Kidney glomerular epithelial cell (primary cell): ENCODE data around the gene TANC1.

Experiments used
- DNase-seq: peaks from one replicate; lab custom pipeline; 2025; lab: John Stamatoyannopoulos, UW

TANC1 gene

DNA sequence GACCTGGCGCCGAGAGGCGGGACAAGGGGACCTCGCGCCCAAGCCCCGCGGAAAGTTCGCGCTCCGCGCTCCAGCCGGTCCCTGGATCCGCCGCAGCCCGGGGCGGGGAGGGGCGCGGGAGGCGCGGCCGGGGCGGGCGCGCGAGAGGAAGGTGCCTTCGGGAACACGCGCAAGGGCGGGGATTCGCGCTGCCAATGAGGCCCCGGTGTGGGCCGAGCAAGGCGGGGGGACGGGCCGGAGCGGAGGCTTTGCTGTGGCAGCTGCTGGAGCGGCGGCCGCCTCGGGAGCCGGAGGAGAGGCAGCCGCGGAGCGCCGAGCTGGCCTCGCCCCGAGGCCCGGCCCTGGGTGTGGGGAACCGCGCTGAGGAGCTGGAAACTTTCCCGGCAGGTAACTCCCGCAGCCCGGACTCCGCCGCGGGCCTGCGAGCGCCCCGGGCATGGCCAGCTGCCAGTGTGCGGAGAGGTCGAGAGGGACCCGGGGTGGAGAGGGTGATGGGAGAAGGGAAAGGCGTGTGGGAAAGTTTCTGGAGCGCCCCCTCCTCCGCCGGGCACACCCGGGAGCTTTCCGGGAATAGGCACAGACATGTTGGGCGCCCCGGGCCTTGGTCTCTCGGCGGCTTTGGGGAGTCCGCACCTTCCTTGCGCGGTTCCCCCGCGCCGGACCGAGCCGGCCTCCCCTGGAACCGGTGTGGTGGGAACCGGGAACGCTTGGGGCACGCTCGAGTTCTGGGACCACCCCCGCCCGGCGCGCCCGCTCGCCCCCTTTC is at the start of gene TANC1:
Gene TANC1 (plus strand): TSS at position 245 of the 766 bp plus-strand sequence. CDS start 97,271 bp downstream, outside the sequence.
- peak; percentile 85 for DNase-seq

DNA sequence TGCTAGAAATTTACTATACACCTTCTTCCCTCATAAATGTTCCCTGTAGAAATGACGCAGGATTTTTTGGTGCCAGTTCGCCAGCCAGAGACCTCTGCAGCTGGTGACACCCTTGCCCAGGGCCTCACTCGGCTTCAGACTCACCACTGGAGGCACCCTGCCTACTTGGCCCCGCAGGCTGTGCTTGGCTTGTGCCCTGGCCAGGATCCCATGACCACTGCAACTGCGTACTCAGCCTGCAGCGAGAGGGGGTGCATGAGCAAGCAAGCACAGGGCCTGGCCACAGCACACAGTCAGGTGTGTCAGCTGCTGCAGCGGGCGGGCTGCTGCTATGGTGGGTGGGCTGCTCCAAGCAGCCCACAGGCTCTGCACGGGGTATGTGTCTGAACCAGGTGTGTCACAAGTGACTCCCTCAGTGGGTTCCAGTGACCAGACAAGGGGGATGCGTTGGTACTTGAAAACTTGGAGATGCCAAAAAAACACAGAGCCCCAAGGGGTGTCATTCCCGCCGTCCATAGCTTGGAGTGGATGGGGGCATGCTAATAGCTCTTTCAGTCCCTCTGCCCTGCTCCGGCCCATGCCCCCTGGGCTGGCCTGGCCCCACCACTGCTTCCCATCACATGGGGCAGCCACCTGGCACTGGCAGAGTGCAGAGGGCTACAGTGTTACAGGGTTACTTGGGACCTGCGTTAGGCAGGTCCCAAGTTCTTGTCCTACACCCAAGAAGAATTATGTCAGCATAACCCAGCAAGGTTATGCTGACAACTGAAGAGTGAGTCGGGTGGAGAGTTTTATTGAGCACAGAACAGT is 46.6 kb upstream of the TANC1 start:
- DNase-seq: no peak

DNA sequence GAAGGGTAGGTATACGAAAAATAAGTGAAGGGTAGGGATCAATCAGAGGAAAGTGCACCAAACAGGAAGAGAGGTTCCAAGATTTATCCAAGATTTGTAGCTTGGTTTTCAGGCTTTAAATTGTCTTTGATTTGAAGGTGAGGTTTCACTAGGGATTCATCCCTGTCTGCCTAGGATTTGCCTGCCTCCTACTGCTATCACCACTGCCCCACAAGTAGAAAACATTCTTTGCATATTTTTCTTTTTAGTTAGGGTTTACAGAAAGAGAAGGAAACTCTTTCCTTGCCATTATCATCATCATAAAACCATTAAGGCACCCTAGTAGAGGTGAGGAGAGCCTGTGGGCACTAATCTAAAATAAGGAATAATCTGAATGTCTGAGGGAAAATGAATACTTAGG is 45.8 kb upstream of the TANC1 start:
- no peak for DNase-seq

DNA sequence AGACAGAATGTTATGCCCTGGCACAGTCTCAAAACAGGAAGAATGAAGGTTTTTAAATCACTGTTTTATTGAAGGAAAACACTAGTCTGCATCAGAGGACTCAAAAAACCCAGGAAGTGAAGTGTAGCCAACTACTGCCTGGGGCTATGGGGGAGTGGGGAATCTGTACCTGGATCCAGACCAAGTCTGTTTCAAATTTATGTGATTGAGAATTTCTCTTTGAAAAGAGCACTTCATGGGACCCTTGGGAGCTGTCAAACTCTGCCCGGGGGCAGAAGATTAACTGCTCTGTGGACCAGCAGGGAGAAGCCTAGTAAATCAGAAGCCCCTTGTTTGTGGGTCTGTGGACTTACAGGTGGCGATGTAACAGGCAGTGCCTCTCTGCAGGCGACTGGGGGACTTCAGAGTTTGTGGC is 45.3 kb upstream of the TANC1 start:
- no peak for DNase-seq

DNA sequence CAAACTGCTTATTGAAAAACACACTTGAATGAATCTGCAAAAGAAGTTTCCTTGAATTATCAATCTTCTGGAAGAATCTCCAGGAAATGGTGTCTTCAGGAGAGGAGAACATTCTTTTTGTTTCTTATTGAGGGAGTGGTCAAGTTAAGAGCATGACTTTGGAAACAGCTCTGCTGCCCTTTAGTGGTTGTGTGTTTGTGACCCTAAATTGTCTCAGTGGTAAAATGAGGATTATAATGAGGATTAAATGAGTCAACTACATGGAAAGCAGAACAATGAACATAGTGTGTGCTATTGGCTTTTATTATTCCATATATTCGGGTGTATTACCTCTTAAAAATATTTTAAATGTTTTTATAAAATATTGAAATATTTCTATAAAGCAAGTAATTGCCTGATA is 44.8 kb upstream of the TANC1 start:
- DNase-seq: no peak

DNA sequence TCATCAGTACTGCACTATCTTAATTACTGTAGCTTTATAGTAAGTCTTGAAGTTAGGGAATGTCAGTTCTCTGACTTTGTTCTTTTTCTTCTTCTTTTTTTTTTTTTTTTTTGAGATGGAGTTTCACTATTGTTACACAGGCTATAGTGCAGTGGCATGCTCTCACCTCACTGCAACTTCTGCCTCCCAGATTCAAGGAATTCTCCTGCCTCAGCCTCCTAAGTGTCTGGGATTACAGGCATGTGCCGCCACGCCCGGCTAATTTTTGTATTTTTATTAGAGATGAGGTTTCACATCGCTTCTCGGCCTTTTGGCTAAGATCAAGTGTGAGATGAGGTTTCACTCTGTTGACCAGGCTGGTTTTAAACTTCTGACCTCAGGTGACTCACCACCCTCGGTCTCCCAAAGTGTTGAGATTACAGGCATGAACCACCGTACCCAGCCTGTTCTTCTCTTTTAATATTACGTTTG is 41.9 kb upstream of the TANC1 start:
- peak; percentile 80 for DNase-seq

DNA sequence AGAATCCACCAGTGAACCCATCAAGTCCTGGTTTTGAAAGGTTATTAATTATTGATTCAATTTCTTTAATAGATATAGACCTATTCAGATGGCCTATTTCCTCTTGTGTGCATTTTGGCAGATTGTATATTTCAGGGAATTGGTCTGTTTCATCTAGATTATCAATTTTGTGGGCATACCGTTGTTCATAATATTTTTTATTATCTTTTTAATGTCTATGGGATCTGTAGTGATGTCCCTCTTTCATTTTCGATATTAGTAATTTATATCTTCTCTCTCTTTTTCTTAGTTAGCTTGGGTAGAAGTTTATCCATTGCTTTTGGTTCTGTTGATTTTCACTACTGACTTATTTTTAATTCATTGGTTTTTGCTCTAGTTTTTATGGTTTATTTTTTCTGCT is 39.9 kb upstream of the TANC1 start:
- no peak for DNase-seq

DNA sequence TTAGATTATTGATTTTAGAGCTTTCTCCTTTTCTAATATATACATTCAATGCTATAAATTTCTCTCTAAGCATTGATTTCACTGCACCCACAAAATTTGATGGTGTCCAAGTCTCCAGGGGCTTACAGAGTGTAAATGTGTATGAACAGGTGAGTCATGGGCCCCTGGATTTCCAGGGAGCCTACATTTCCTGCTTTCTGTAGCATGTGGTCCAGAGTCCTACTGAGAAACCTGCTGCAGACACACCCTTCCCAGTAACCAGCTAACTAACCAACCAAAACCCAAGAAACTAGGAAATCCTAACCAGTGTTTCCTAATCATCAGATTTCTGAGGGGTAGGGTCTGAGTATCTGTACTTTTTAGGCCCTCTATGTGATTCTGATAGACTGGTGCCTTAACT is 39.5 kb upstream of the TANC1 start:
- DNase-seq: no peak

DNA sequence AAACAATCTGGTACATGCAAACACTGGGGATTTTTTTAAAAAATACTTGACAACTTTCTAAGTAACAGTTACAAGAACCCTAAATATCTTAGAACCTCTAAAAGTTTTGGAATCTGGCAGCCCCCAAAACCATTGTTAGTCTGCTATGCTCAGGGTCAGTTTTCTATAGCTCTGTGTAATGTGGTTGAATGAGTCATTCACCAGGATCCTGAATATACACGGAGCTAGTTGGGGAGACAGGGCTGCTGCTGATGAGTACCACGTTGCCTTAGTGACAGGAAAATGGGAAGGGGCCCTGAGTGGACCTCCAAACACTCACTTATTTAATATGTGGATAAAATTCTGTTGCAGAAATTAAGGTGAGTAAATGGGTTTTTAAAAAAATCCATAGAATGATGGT is 36.9 kb upstream of the TANC1 start:
- peak; percentile 79 for DNase-seq

DNA sequence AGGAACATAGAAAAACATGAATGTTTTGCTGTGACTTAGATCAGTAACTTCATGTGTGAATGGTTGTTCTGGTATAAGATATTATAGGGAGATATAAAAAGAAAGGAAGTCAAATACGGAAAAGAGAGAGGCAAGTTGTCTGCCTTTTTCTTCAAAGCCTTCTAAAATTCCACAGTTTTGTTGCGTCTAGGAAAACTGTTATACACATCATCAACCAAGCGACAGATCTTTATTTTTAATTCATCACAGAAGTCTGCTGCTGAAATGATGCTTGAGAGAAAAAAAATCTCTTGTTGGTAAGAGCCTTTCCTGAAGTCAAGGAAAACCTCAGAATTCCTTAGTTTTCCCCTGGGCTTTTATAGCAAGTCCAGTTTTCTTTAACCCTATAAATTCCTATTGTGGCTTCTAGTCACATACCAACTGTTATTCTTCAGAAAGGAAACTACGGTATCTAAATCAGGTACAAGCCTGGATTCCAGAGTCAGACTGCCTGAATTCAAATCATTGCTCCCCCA is 36.3 kb upstream of the TANC1 start:
- DNase-seq: peak; percentile 45

DNA sequence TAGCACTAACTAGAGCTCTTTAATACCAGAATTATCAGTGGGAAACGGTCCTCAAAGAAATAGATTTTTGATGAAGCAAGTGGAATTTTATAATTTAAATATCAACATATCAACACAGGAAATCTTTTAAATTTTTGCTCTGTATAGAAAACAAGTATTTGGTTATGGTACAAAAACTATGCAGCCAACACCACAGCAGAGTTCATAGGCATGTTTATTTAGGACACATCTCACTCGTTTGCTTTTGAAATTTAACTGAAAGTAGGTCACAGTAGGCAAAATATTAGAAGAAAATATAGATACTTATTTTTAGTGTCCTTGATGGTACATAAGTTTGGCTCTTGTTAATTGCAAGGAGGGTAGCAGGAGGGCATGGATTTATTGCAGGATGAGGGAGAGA is 34.3 kb upstream of the TANC1 start:
- no peak for DNase-seq

DNA sequence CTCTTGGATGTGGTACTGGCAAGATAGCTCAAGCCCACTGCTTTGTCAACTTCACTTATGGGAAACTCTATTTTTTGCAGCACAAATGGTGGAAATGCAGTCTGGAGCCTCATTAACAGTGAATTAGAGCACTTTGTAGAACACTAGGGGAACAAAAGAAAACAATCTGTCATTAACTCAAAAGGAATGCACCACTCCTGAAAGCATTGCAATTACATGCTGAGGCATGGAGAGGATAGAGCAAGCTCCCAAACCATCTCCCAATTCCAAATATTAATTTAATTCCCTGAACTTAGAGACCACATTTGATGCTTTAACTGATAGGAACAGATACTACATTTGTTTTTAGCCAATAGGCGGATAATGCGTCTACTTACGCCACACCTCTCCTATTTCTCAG is 32.8 kb upstream of the TANC1 start:
- no peak for DNase-seq

DNA sequence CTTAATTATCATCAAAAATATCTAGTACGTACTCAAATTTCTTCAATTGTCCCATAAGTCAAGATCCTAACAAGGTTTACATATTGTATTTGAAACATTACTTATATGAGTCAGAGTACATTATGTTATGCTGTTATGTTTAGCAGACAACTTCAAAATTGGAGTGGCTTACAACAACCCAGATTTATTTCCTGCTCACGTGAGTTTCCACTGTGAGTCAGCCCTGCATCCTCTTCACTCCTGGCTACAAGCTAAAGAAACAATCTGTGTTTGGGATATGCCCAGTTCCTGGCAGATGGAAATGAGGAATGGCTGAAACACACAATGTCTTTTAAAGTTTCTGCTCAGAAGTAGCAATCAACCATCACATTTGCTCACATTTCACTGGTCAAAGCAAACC is 31.5 kb upstream of the TANC1 start:
- peak; percentile 28 for DNase-seq

DNA sequence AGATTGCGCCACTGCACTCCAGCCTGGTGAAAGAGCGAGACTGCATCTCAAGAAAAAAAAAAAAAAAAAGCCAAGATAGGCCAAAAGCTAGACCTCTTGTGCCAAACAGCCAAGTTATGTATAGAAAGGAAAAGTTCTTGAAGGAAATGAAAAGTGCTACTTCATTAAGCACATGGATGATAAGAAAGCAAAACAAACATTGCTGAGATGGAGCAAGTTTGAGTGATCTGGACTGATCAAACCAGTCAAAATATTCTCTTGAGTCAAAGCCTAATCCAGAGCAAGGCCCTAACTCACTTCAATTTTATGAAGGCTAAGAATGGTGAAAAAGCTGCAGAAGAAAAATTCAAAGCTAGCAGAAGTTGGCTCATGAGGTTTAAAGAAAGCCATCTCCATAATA is 28.1 kb upstream of the TANC1 start:
- no peak for DNase-seq

DNA sequence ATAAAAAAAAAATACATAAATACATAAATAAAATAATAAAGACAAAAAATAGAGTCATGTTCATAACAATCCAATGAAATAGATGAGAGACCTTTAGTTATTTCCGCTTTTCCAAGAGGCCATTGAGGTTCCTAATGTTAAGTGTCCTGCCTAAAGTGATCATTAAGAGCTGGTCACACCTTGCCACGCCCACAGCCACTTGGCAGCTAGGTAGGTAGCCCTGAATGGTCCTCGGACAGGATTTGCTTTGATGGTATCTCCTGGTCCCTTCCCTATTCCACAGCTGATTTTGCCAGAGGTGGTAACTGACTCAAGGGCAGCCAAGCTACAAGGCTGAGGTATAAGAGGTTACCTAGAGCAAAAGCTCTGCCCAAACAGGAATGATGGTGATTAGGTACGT is 24.5 kb upstream of the TANC1 start:
- no peak for DNase-seq

DNA sequence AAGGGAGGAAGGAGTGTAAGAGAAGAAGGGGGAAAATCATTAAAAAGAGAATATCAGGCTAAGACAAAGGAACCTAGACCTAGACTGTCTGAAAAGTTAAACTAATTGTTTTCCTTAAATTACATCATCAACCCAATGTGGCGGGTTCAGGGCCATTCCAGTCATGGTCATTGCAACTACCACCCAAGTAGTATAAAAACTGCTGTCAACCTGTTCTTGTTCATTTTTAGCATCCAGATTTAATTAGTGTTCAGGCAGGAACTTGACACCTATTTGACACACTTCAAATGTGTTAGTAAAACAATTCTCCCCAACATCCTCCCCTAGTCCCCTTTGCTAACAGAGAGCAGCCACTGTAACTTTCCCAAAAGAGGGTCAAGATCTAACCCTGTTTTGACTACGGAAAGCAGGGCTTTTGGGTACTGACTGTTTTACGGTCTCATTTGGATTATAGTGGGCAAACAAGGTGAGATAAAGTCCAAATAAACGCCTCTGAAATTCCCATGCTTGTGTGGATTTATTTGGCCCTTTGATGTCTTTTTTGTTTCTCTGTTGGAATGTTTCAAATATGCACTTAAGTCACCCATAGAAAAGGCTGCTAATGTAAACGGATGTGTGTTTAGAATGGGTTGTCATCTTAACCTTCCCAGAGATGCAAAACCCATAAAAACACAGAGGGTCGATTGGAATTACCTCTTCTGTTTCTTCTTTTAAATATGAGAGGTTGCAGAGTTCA is 19.3 kb upstream of the TANC1 start:
- DNase-seq: no peak

DNA sequence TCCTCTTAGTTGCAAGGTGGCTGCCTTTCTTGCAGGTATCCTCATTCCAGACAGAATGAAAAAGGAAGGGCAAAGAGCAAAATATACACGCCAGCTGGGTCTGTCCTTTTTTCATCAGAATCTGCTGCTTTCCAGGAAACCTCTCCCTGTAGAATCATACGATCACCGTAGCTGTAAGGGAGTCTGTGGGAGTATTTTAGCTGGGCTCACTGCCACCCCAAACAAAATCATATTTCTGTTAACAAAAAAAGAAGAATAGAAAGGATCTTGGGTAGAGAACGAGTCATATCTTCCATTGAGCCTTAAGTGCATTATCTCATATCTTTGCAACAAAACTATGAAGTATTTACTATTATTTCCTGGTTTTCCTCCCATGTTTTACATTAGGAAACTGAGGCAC is 15.0 kb upstream of the TANC1 start:
- DNase-seq: peak; percentile 49

DNA sequence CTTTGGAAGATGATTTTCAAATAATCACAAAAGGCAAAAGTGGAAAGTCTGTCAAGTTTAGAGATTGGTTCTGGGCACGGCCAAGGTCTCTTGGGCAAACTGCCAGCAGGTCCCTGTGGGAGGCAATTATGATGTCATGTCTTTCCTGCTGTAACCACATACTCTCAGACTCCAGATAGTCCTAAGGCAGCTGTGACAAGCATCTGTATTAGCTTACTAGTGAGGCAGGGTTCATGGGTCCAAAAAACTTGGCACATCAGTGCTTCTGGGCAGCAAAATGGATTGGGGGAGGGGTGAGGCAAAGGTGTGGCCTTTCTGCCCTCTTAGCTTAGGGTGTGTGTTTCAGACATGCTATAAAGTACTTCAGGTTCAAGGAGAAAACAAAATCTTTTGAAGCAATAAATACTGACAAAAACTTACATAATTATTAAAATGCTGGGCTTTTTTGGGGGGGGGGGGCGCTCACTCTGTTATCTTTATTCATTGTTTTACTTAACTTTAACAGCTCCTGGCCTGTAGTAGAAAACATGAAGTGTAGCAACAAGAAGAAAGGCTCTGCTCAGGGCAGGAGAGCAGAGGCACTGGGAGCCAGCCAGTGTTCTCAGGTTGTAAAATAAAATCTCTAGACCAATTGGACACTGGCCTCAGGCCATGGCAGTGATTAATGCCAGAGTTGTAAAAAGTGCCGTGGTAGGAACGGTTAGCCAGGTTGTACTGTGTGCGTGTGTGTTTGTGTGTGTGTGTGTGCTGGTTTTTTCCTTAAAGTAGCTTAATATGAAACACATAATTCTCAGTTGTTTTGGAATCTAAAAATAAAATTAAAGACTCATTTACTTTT is 14.3 kb upstream of the TANC1 start:
- DNase-seq: peak; percentile 66

DNA sequence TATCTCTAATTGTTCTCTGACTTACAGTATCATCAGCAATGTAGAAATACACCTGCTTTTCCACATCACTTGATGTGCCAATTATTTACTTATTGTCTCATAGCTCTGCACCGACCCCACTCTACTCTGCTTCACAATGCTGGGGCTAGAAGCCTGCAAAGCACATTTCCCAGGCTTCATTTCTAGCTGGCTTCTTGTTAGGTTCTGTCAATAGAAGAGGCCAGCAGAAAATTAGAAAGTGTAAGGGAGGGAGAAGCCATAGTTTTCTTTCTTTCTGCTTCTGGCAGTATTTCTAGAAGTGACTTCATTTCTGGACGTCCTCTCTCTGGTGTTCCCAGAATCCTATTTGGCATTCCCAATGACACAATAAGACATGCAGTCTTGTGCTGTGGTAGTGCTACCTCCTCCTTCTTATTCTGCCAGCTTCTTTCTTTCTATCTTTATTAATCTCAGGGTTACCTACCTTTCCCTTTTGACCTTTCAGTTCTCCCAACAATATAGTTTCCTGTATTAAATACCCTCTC is 12.5 kb upstream of the TANC1 start:
- no peak for DNase-seq

DNA sequence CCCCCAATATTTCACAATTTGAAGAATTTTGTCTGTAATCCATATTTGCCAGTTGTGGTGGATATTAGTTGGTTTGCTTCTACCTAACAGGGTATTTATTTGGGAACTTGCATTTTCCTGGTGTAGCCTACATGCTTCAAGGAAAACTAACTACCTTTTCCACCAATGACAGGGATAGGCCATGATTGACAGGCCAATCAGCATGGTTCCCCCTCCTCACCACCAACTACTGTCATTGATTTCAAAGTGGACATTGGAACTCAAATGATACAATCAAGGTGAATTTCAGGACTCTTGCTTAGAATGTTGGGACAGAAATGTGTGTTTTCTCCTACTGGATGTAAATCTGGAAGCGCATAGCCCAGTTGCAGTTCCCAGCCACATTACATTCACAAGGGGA is 10.1 kb upstream of the TANC1 start:
- DNase-seq: no peak

DNA sequence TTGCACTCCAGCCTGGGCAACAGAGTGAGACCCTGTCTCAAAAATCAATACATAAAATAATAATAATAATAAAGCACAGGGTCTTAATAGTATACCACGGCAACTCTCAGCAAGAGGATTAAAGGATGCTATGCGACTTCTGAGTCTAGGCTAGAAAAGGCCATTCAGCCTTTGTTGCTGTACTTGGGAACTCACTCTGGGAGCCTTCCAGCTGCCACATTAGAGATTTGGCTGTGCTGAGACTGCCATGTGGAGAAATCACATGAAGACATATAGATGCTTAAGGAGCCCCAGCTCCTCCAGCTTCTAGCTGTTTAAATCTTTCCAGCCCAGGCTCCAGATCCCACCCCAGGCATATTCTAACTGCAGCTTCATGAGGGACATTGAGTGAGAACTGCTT is 8.2 kb upstream of the TANC1 start:
- DNase-seq: no peak
